ENCODE measurements around the gene WNT7A.
A peak's percentile ranks its signal among the peaks of the same experiment; 100 is the strongest.

Gene WNT7A

DNA sequence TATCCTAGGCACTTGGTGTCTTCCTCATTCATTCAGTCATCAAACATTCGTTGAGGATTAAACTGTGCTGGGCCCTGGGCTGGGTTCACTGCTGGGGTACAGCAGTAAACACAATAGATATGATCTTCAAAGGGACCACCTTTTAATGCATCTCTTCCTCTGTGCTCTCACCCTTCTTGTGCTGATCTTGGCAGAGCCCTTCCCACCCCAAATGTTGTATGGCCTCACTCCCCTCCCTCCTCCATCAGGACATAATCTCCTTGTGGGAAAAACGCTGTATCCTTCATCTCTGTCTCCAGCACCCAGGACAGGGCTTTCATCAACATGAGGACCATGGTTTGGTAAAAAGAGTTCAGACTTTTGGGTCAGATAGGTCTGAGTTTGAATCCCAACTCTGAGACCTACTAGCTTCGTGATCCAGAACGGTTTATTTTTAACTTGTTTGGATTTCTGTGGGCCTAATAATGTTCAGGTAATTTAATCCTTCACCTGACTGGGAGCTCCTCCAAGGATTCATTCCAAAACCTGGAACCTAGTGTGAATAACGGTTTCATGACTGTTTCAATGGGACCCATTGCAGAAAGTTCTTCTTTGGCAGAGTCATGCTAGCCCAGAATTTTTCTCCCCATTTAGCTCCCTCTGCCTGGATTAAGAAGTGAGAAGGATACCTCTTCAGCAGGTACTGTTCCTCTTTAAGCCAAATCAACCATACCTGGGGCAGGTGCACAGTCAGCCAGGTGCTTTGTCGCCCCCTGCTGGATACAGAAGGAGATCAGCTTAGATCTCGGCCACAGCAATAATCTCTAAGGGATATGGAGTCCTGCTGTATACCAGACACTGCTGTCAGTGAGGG lies 5.2 kb upstream of the WNT7A start:
- DNase-seq (ENCODE audit: low read depth in 2 of 2) = peak in 1 of 2 donors; percentile 53

DNA sequence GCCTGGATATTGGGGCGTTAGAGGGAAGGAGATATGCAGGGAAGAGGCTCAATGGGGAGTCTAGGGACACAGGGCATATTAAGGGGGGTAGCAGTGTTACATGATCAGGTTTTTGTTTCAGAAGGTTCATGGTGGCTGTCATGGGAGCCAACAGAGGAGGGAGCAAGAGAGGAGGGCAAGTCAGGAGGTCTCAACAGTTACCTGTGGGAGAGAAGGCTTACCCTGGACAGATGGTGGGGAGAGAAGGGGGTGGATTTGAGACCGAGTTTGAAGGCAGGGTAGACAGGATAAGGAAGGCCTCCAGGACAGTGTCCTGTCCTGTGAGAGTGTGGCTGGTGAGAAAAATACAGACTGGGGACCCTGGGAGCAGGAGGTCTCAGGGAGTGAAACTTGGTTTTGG lies 3.8 kb upstream of the WNT7A start:
- no peak for DNase-seq (ENCODE audit: low read depth in 2 of 2)

DNA sequence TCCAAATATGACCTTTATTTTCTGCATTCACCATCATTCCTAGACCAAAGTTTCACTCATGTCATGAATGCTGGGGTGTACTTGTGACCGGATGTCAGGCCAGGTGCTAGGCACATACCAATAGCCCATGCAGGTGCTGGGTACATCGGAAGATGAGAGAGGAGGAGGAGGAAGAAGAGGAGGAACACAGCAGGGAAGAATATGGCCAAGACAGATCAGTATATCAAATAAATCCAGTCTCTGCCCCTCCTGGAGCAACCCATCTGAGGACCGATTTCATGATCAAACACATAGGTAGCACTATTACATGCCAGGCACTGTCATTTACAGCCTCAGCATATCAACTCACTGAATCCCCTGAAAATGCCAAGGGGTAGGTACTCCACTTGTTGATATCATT lies 3.0 kb upstream of the WNT7A start:
- no peak for DNase-seq (ENCODE audit: low read depth in 2 of 2)

DNA sequence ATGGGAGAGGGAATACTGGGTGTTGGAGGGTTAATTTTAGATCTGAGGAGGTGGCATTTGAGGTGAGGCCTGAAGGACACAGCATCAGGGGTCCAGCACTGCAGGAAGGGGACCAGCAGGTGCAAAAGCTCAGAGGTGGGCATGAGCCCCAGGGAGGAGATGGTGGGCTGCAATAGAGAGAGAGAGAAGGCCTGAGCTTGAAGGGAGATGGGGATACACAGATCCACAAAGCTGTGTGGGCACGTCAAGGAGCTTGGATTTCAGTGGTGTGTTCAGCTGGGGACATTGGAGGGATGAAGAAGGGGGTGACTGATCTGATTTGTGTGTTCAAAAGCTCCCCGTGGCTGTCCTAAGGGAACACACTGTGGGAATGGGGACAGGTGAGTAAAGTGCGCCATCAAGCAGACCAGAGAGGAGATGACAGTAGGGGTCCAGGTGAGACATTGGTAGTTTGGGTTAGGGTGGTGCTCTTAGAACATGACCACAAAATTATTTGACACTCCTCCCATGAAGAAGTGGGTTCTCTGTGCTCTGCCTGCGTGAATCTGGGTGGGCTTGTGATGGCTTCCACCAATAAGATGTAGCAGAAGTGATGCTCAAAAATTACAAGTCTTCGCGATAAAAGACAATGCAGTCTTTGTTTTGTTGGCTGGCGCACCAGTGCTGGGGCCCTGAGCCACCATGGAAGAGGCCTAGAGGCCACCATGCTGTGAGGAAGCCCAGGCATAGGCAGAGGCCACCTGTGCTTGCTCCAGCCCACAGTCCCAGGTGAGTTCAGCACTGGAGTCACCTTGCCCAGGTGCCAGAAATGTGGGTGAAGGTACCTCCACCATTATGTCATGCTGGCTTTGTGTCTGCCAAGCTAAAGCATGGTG lies 1.9 kb upstream of the WNT7A start:
- no peak for DNase-seq (ENCODE audit: low read depth in 2 of 2)

DNA sequence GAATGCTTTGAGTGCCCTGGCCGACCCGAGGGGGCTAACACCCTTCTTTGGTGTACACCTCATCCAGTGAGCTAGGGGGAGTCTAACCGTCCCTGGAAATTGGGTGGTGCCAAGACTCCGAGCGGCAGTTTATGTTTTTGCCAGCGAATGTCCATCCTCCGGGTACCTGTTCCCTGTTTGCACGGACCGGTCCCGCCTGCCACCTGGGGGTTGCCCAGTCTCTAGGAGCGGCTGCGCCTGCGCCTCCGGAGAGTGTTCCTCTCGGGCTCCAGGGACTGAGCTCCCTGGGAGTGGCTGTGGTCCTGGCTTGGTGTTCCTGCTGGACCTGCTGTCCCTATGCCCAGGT lies 913 bp upstream of the WNT7A start:
- no peak for DNase-seq (ENCODE audit: low read depth in 2 of 2)

DNA sequence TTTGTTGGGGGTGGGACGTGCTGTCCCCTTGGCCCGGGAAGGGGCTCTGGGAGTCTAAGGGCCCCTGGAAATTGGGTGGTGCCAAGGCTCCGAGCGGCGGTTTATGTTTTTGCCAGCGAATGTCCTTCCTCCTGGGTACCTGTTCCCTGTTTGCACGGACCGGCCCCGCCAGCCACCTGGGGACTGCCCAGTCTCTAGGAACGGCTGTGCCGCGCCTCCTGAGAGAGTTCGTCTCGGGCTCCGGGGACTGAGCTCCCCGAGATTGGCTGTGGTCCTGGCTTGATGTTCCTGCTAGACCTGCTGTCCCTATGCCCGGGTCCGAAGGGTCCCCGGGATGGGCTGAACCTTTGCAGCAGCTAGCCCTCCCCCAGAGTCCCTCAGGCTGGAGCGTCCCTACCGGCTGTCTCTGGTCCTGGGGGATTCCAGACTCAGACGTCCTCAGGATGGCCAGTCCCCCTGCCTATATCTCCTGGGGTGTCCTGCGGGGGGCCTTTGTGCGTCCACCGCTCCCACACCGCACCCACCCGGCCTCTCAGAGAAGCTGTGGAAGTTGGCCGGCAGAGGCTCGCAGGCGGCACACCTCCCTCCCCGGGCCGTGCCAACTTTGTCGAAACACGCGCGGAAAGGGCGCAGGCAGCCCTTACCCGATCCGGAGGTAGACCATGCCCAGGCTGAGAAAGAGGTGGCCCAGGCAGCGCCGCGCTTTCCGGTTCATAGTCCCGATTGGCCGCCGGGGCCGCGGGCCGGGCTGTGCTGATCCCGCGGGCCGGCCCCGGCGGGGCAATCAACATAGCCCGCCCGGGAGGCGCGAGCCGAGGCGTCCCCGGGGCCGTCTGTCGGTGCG lies 547 bp downstream of the WNT7A start:
- DNase-seq (ENCODE audit: low read depth in 2 of 2) = no peak

DNA sequence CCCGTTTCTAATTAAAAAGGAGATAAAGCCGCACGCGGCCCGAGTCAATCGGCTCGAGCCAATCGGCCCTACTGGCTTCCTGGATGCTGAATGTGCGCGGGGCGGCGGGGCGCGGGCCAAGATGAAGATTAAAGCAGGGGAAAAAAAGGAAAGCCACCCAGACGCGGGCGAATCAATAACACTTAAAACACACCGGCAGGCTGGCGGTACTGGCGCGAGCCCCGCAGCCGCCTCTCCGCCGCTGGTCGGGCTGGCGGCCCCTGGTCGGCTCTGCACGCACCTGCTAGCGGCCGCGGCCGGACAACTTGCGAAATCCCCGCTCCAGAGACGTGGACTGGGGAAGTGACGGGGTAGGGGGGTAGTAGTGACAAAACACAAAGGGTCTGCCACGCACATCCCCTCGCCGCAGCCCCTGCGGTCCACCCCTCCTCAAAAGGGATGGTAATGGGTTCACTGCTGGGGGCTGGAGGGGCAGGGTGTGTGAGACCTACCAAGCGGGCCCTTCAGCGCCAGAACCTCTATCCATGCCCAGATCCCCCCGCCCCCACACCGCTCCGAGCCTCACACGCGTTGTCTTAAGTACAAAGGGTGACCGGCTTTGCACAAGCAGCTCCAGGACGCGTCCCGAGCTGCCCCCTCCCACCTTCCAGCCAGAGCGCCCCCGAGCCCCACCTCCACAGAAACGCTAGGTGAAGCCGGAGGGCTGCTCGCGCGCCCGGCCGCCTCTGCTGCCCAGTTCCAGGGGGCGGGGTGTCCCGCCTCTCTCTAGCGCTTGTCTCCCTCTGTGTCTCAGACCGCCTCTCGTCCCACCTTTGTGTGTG lies 1.4 kb downstream of the WNT7A start:
- no peak for DNase-seq (ENCODE audit: low read depth in 2 of 2)

DNA sequence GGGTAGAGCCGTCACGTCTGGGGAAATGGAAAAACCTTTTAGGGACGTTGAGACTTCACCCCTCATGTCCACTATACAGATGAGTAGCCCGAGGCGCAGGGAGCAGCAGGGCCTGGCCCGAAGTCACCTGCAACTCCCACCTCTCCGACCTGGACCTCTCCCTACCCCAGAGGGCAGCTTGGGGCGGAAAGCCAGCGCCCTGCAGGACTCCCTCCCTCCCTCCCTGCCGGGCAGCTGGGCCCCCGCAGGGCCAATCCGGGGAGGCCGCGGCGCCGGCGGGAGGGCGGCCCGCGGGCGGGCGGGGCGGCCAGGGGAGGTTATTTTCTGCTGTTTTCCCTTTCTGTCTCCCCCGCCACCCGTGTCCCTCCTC lies 2.0 kb downstream of the WNT7A start:
- no peak for DNase-seq (ENCODE audit: low read depth in 2 of 2)

DNA sequence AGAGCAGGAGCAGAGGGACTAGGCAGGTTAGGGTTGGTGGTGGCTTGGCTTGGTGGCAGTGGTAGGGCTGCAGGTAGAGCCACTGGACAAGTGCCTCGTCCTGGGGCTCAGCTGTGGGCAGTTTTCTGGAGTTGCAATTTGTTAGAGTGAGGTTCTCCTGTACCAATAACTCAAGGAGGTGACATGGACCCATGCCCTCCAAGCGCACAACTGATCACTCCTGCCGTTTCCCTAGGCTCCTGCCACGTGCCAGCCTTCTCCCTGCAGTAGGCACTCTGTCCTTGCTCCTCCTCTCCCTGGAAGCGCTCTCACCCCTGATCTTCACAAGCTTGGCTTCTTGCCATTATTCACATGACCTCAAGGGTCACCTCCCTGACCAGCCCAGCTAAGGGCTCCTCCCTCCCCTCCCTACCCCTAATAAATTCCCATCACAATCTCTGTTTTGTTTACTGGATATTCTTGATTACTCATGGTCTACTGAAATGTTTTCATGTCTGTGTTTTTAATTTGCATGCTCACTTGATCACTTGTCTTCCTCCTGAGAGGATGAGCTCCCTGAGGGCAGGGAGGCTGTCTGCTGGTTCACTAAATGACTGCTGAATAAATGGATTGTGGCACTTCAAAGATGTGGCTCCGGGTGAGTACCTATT lies 3.3 kb downstream of the WNT7A start:
- no peak for DNase-seq (ENCODE audit: low read depth in 2 of 2)

DNA sequence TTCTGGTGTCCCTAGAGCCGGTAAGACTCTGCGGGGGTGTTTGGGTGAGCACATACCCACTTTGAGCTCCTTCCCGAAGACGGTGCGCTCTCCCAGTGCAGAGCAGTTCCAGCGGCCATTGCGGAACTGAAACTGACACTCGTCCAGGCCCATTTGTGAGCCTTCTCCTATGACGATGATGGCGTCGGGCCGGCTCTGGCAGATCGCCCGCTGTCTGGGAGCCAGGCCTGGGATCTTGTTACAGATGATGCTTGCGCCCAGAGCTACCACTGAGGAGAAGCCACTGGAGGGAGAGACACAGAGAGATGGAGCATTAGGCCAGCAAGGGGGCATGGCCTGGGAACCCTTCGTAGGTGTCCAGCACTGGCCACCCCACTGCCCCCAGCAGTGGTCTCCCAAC lies 5.0 kb downstream of the WNT7A start:
- no peak for DNase-seq (ENCODE audit: low read depth in 2 of 2)

DNA sequence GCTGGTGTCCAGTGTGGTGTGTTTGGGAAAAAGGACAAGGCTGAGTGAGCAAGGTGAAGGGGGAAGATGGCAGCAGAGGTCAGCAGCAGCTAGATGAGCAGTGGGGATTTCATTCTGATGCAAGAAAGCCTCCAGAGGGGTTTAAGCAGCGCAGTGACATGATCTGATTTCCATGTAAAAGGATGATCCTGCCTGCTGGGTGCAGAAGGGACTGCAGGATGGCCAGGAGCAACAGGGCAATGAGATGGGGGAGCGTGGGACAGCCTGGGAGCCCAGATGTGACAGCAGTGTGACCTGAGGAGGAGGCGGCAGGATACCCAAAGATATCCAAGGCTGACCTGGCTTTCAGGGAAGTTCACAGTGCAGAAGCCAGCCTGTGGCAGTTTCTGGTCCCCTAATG lies 6.1 kb downstream of the WNT7A start:
- no peak for DNase-seq (ENCODE audit: low read depth in 2 of 2)

DNA sequence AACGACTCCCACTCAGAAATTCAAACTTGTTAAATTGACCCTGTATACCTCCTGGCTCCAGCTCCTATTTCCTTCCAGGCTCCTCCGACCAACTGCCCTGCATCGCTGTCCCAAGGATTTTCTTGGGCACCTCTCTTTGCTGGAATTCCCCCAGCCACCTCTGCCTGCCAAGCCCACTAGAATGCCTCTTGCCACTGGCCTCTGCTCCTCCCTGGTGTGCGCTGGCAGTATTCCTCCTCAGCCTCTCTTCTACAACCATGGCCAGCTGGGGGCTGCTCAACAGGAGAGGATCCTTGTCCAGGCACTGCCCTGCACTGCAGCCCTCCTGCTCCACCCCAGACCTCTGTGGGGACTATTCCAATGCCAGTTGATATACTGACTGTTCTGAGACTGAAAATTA lies 7.4 kb downstream of the WNT7A start:
- no peak for DNase-seq (ENCODE audit: low read depth in 2 of 2)

DNA sequence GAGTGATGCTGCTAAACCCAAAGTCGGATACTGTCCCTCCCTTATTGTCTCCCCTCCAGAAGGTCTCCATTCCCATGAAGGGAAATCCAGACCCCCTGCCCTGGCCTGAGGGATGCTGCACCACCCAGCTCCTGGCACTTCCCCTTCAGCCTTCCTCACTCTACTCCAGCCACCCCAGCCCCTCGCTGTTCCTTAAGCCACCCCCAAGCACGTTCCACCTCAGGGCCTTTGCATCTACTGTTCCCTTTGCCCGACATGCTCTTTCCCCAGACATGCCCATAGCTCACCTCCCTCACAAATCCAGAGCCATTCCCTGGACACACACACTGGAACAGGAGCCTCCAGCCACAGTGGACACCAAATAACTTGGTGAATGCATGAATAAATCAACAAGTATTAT lies 8.1 kb downstream of the WNT7A start:
- DNase-seq (ENCODE audit: low read depth in 2 of 2) = no peak

DNA sequence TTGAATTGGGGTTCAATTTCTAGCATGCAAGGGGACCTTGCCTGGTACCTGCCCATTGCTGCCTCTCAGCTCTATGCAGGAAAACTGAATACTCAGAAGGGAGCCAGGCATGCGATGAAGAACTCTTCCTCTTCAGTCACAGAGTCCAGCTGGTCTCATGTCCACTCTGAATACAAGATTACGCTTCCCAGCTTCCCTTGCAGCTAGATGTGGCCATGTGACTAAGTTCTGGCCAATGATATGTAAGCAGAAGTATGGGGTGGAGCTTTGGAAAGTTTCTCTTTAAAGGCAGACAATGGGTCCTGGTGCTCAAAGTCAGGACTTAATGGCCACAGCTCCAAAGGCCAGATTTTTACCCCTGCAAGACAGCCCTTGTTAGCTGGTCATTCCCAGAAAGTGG lies 9.0 kb downstream of the WNT7A start:
- DNase-seq (ENCODE audit: low read depth in 2 of 2) = no peak

DNA sequence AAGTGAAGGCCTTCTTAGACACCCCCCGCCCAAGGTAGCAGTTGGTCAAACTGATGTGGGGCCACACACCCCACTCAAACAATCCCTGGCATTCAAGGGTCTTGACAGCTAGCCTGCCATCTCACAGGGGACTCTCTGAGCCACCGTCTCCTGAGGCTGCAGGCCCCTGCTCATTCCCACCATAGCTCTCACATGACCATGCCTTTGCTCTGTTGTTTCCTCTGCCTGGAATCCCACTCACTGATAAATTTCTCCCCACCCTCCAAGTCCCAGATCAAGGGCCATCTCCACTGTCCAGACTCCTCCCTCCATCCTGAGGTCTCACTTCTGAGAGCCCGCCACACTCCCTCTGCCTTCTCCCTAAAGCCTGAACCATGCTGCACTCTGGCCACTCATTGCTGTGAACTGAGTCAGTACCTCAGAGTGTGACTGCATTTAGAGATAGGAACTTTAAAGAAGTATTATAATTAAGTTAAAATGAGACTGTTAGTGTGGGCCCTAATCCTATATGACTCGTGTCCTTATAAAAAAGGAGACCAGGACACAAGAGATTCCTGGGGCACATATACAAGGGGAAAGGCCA lies 10.0 kb downstream of the WNT7A start:
- no peak for DNase-seq (ENCODE audit: low read depth in 2 of 2)

DNA sequence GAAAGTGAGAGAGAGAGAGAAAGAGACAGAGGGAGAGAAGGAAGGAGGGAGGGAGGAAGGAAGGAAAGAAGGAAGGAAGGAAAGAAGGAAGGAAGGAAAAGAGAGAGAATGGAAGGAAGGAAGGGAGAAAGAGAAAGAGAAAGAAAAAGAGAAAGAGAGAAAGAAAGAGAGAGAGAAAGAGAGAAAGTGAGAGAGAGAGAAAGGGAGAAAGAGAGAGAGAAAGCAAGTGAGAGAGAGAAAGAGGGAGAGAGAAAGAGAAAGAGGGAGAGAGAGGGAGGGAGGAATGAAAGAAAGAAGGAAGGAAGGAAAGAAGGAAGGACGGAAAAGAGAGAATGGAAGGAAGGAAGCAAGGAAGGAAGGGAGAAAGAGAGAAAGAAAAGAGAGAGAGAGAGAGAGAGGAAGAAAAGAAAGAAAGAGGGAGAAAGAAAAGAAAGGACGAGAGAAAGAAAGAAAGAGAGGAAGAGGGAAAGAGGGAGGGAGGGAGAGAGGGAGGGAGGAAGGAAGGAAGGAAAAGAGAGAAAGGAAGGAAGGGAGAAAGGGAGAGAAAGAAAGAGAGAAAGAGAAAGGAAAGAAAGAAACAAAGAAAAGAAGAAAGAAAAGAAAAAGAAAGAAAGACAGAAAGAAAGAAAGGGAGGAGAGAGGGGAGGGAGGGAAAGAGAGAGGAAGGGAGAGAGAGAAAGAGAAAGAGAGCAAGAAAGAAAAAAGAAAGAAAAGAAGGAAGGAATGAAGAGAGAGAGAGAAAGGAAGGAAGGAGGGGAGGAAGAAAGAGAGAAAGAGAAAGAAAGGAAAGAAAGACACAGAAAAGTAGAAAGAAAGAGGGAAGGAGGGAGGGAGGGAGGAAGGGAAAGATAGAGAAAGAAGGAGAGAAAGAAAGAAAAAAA lies 10.8 kb downstream of the WNT7A start:
- DNase-seq (ENCODE audit: low read depth in 2 of 2) = no peak

DNA sequence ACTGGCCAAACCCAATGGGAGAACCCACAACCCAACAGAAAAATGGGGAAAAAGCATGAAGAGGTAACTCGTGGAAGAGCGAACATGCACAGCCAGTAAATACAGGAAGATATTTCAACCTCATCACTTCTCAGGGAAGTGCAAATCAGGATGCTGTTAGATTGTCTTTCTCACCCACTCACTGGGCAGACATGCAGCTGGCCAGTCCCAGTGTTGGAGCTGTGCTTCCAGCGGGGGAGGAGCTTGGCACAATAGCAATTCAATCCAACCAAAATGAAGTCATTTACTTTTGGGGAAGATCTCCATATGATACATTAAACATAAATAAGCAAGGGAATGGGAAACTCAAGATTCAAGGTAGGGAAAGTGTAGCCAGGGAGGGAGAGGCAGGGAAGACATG lies 12.1 kb downstream of the WNT7A start:
- DNase-seq (ENCODE audit: low read depth in 2 of 2) = no peak

DNA sequence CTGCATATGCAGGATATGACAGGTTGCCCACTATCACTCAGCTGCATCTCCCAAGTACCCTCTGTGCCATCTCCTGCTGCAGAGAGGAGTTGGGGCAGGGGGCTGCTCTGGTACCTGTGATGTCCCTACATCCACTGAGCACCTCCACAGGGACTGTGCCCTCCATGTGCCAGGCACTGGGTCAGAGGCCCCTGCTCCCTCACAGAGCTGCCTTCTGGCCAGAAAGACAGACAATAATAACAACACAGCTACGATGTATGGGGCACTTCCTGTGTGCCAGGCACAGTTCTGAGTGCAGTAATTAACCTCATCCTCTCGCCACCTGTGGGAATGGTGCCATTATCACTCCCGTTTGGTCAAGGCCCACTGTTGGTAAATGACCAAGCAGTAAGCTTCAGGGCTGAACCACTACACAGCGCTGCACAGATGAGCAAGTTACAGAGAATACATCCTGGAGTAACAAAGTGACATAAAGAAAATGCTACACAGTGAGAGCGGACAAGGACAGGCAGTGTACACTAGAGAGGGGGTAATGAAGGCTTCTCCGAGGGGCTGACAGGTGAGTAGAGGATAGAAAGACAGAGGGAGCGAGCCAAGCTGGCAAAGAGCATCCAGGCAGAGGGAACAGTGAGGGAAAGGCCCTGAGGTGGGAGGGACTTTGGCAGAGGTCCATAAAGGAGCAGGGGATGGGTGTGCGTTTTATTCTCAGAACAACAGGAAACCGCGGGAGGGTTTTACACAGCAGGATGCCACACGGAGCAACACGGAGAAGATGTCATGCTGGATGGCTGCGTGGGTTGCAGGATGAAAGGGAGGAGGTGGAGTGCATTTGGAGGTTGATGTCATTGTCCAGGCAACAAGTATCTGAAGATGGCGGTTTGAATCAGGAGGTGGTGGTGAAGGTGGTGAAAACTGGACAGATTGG lies 13.6 kb downstream of the WNT7A start:
- peak in 1 of 2 donors; percentile 25 for DNase-seq (ENCODE audit: low read depth in 2 of 2)

Data from stimulated activated CD4-positive, alpha-beta T cell treated with anti-CD3 and anti-CD28 coated beads, Interleukin-1b, Interleukin-23, amount 100 ng/mL, for 1 hour (primary cell).